H1 (cell line): ENCODE data around the gene CCDC81. TPM values are rescaled to one million over a fixed set of nuclear protein-coding genes. Genes with fewer than 3 reads are reported as not detected.

Experiments used
- CTCF ChIA-PET: fragments of 300-600 bp; sonication (Branson Sonifier 250); formaldehyde crosslinking; loops from one replicate; lab custom pipeline; 2021; ENCODE audit not compliant: partially characterized antibody; lab: Charles Lee
- POLR2A ChIA-PET: fragments of 300-600 bp; sonication (Branson Sonifier 250); formaldehyde crosslinking; loops from one replicate; lab custom pipeline; 2021; ENCODE audit warnings: inconsistent platforms; ENCODE audit not compliant: partially characterized antibody; lab: Charles Lee
- DNase-seq, 2 experiments: peaks; one replicate each; pipeline versions ENCODE4 v3.0.0 to v3.0.0-alpha.2; 2010 to 2022; ENCODE audit warnings: low spot score in 2 of 2, low read depth in 1 of 2, mixed read lengths in 1 of 2
- FAIRE-seq: peaks from 2 replicates; lab custom pipeline; 2011; peaks lifted over from hg19 to GRCh38; lab: Jason Lieb, UNC
- H2AFZ ChIP-seq: 2 replicates; pipeline ENCODE4 v1.8.1; 2012; ENCODE audit warnings: low read length, inconsistent platforms
- H2AK5ac ChIP-seq: 2 replicates; pipeline ENCODE4 v1.6.1; 2013; ENCODE audit warnings: low read depth, low read length
- H2BK120ac ChIP-seq: replicated peaks from 2 replicates; pipeline ENCODE3; 2013; ENCODE audit warnings: low read depth, low read length, inconsistent platforms
- H2BK12ac ChIP-seq: 2 replicates; pipeline ENCODE4 v1.6.1; 2013; ENCODE audit warnings: low read depth, low read length
- H2BK15ac ChIP-seq: 2 replicates; pipeline ENCODE4 v1.6.1; 2013; ENCODE audit warnings: low read length
- H2BK20ac ChIP-seq: 2 replicates; pipeline ENCODE4 v1.6.1; 2013; ENCODE audit warnings: low read length
- H2BK5ac ChIP-seq: 2 replicates; pipeline ENCODE4 v1.6.1; 2013; ENCODE audit warnings: low read depth, low read length
- H3K14ac ChIP-seq: 2 replicates; pipeline ENCODE4 v1.6.1; 2013; ENCODE audit warnings: inconsistent platforms; ENCODE audit not compliant: insufficient read length
- H3K18ac ChIP-seq: 2 replicates; pipeline ENCODE4 v1.6.1; 2013; ENCODE audit warnings: low read length; ENCODE audit errors: extremely low read depth
- H3K23ac ChIP-seq: 2 replicates; pipeline ENCODE4 v1.6.1; 2013; ENCODE audit warnings: inconsistent platforms; ENCODE audit not compliant: insufficient read length
- H3K23me2 ChIP-seq: 2 replicates; pipeline ENCODE4 v1.6.1; 2013; ENCODE audit warnings: low read depth, low read length
- H3K27ac ChIP-seq: 2 replicates; pipeline ENCODE4 v1.6.1; 2011; ENCODE audit warnings: low read depth, low read length, inconsistent platforms
- H3K27me3 ChIP-seq, 4 experiments: replicated peaks in 1 of 4; 1 replicate in 1 of 4; 2 replicates in 3 of 4; pipeline versions ENCODE4 v1.6.1 to v1.8.1; 2011 to 2013; ENCODE audit warnings: low read length in 3 of 4, mild to moderate bottlenecking in 3 of 4, inconsistent platforms in 2 of 4, mixed read lengths in 2 of 4, moderate library complexity in 1 of 4; ENCODE audit not compliant: control insufficient read depth in 3 of 4, insufficient read depth in 3 of 4; ENCODE audit errors: extremely low read depth in 1 of 4
- H3K36me3 ChIP-seq, 4 experiments: 2 replicates each; pipeline versions ENCODE4 v1.6.1 to v1.8.1; 2011 to 2013; ENCODE audit warnings: mild to moderate bottlenecking in 4 of 4, low read length in 3 of 4, moderate library complexity in 2 of 4, control low read depth in 1 of 4, inconsistent platforms in 1 of 4; ENCODE audit not compliant: insufficient read depth in 4 of 4, control insufficient read depth in 2 of 4
- H3K4ac ChIP-seq: replicated peaks from 2 replicates; pipeline ENCODE3; 2013; ENCODE audit warnings: low read length, low read depth, mixed read lengths, inconsistent platforms; ENCODE audit not compliant: insufficient read length
- H3K4me1 ChIP-seq, 4 experiments: replicated peaks in 1 of 4; 1 replicate in 1 of 4; 2 replicates in 3 of 4; pipeline versions ENCODE4 v1.6.1 to v1.8.1; 2011 to 2013; ENCODE audit warnings: low read length in 3 of 4, inconsistent platforms in 2 of 4, mixed read lengths in 1 of 4; ENCODE audit not compliant: insufficient read depth in 4 of 4, control insufficient read depth in 3 of 4
- H3K4me2 ChIP-seq, 2 experiments: 2 replicates each; pipeline versions ENCODE4 v1.6.1 to v1.8.1; 2011 to 2013; ENCODE audit warnings: low read depth in 2 of 2, low read length in 2 of 2, control low read depth in 1 of 2, inconsistent platforms in 1 of 2, mild to moderate bottlenecking in 1 of 2; ENCODE audit not compliant: insufficient read depth in 1 of 2
- H3K4me3 ChIP-seq, 4 experiments: fragments of 200-600, 300-600 bp in 1 of 4; sonication (generic), shearing (Covaris generic), sonication (Bioruptor Twin) in 1 of 4; 2 replicates each; pipeline versions ENCODE4 v1.5.1 to v1.8.1; 2011 to 2016; ENCODE audit warnings: low read length in 4 of 4, low read depth in 3 of 4, control low read depth in 2 of 4, inconsistent platforms in 2 of 4, mild to moderate bottlenecking in 2 of 4, mixed read lengths in 1 of 4, moderate library complexity in 1 of 4; ENCODE audit not compliant: insufficient read depth in 2 of 4; ENCODE audit errors: extremely low read depth in 1 of 4
- H3K56ac ChIP-seq: replicated peaks from 2 replicates; pipeline ENCODE3; 2013; ENCODE audit warnings: low read depth, mild to moderate bottlenecking, mixed read lengths, low read length, inconsistent platforms; ENCODE audit not compliant: insufficient read length
- H3K79me1 ChIP-seq: 2 replicates; pipeline ENCODE4 v1.6.1; 2013; ENCODE audit warnings: low read depth, low read length, control low read depth
- H3K79me2 ChIP-seq, 2 experiments: 2 replicates each; pipeline versions ENCODE4 v1.6.1 to v1.8.1; 2012 to 2013; ENCODE audit warnings: low read length in 2 of 2, mild to moderate bottlenecking in 2 of 2, inconsistent platforms in 1 of 2; ENCODE audit not compliant: insufficient read depth in 2 of 2, control insufficient read depth in 1 of 2
- H3K9ac ChIP-seq, 4 experiments: replicated peaks in 1 of 4; 1 replicate in 1 of 4; 2 replicates in 3 of 4; pipeline versions ENCODE4 v1.6.1 to v1.8.1; 2011 to 2013; ENCODE audit warnings: low read depth in 3 of 4, low read length in 3 of 4, control low read depth in 2 of 4, mild to moderate bottlenecking in 2 of 4, moderate library complexity in 2 of 4, inconsistent platforms in 1 of 4; ENCODE audit errors: extremely low read depth in 1 of 4
- H3K9me3 ChIP-seq, 2 experiments: 2 replicates each; pipeline versions ENCODE4 v1.6.1 to v1.8.1; 2012 to 2013; ENCODE audit warnings: mild to moderate bottlenecking in 2 of 2, moderate library complexity in 2 of 2, control low read depth in 1 of 2, inconsistent platforms in 1 of 2, low read depth in 1 of 2, low read length in 1 of 2, mixed read lengths in 1 of 2; ENCODE audit not compliant: insufficient read depth in 2 of 2
- H4K20me1 ChIP-seq, 2 experiments: replicated peaks in 1 of 2; 2 replicates each; pipeline versions ENCODE3 to v1.8.1; 2011 to 2013; ENCODE audit warnings: inconsistent platforms in 2 of 2, low read length in 2 of 2, mild to moderate bottlenecking in 1 of 2; ENCODE audit not compliant: insufficient read depth in 2 of 2, control insufficient read depth in 1 of 2
- H4K5ac ChIP-seq: 2 replicates; pipeline ENCODE4 v1.6.1; 2013; ENCODE audit warnings: low read length, low read depth, mixed read lengths, inconsistent platforms; ENCODE audit not compliant: insufficient read length
- H4K8ac ChIP-seq: 2 replicates; pipeline ENCODE4 v1.8.0; 2013; ENCODE audit warnings: mild to moderate bottlenecking, moderate library complexity, low read length, inconsistent platforms; ENCODE audit not compliant: insufficient read depth; ENCODE audit errors: extremely low read depth
- H4K91ac ChIP-seq: replicated peaks from 2 replicates; pipeline ENCODE3; 2013; ENCODE audit warnings: low read length, mixed read lengths, inconsistent platforms; ENCODE audit not compliant: insufficient read length
- BCL11A ChIP-seq, 2 experiments: IDR thresholded peaks; one replicate each; pipeline ENCODE4 v1.6.1; 2011; ENCODE audit warnings: low read depth in 2 of 2, low read length in 2 of 2, mild to moderate bottlenecking in 2 of 2
- BRCA1 ChIP-seq: IDR thresholded peaks from 2 replicates; pipeline ENCODE4 v1.6.1; 2012; ENCODE audit warnings: low read depth, low read length, improper control_type of control experiment
- CBX8 ChIP-seq: fragments of 300-800, 300-1000 bp; sonication (generic); IDR thresholded peaks from 2 replicates; pipeline ENCODE4 v1.7.1; 2016; ENCODE audit warnings: low read depth, low read length, borderline replicate concordance
- EP300 ChIP-seq, 2 experiments: IDR thresholded peaks; 1 replicate in 1 of 2; 2 replicates in 1 of 2; pipeline ENCODE4 v1.6.1; 2011 to 2012; ENCODE audit warnings: low read depth in 2 of 2, low read length in 2 of 2, mild to moderate bottlenecking in 2 of 2, borderline replicate concordance in 1 of 2, inconsistent platforms in 1 of 2, moderate library complexity in 1 of 2
- NRF1 ChIP-seq: IDR thresholded peaks from 2 replicates; pipeline ENCODE4 v1.6.1; 2011; ENCODE audit warnings: mild to moderate bottlenecking, low read depth, low read length, improper control_type of control experiment
- SAP30 ChIP-seq: fragments of 300-600 bp; sonication (generic); IDR thresholded peaks from 2 replicates; pipeline ENCODE4 v1.7.1; 2012; ENCODE audit warnings: low read length, moderate library complexity, mild to moderate bottlenecking, inconsistent platforms; ENCODE audit not compliant: insufficient read depth, insufficient replicate concordance
- SIN3A ChIP-seq, 2 experiments: IDR thresholded peaks in 1 of 2; conservative IDR thresholded peaks in 1 of 2; 2 replicates each; pipeline ENCODE4 v1.6.1; 2011 to 2012; ENCODE audit warnings: low read length in 2 of 2, improper control_type of control experiment in 1 of 2, low read depth in 1 of 2, mild to moderate bottlenecking in 1 of 2
- SIX5 ChIP-seq: IDR thresholded peaks from 2 replicates; pipeline ENCODE4 v1.6.1; 2011; ENCODE audit warnings: mild to moderate bottlenecking, low read depth, low read length
- SP2 ChIP-seq: IDR thresholded peaks from 2 replicates; pipeline ENCODE4 v1.6.1; 2012; ENCODE audit warnings: mild to moderate bottlenecking, low read length, inconsistent platforms
- TAF7 ChIP-seq: optimal IDR thresholded peaks from 2 replicates; pipeline ENCODE3; 2011; ENCODE audit warnings: low read depth, mild to moderate bottlenecking, inconsistent platforms, low read length, moderate library complexity, borderline replicate concordance
- YY1 ChIP-seq: IDR thresholded peaks from 2 replicates; pipeline ENCODE4 v1.6.1; 2011; ENCODE audit warnings: low read depth, mild to moderate bottlenecking, low read length
- ZNF274 ChIP-seq: IDR thresholded peaks from 2 replicates; pipeline ENCODE4 v1.7.0; 2012; ENCODE audit warnings: low read length, borderline replicate concordance; ENCODE audit errors: extremely low read depth
- WGBS, 2 experiments: shearing (Covaris generic) in 1 of 2; methylation state at CpG; one replicate each; pipeline versions ENCODE4 v1.1.6 to v1.1.7; 2013 to 2015; ENCODE audit warnings: low lambda C conversion rate in 2 of 2, mixed read lengths in 2 of 2, inconsistent platforms in 1 of 2, low coverage in 1 of 2, missing lambda C conversion rate in 1 of 2; ENCODE audit not compliant: insufficient replicate concordance in 2 of 2, insufficient coverage in 1 of 2, insufficient read length in 1 of 2; ENCODE audit errors: extremely low coverage in 1 of 2, missing lambda C conversion rate in 1 of 2; 5-methylcytosine and 5-hydroxymethylcytosine counted together
- polyA plus RNA-seq, 7 experiments: library from polyadenylated mRNA; depleted of rRNA in 3 of 7; stranded (reverse) in 5 of 7; unstranded in 2 of 7; fragments of >200 nt in 5 of 7; fragments of 200-250 nt in 2 of 7; gene quantifications; 1 replicate in 5 of 7; 2 replicates in 1 of 7; 4 replicates in 1 of 7; pipeline versions ENCODE4 v1.2.1 to v1.2.3, GENCODE V29; 2011 to 2013; ENCODE audit warnings: missing spikeins in 2 of 7, mixed read lengths in 2 of 7
- total RNA-seq: library from RNA; stranded (reverse); fragmentation: NEBNext Ultra II Directional; extraction: Animal tissue kit (Norgen Biotek cat#: 25700); gene quantifications from 2 replicates; pipeline ENCODE4 v1.2.1, GENCODE V29; 2021

The CCDC81 gene
- total and polyA plus RNA-seq, 2 of the 8 experiments (the other 6 are each of a cell fraction or from before 2014, with no cell fraction given), result 0.30 to 0.58 TPM

DNA sequence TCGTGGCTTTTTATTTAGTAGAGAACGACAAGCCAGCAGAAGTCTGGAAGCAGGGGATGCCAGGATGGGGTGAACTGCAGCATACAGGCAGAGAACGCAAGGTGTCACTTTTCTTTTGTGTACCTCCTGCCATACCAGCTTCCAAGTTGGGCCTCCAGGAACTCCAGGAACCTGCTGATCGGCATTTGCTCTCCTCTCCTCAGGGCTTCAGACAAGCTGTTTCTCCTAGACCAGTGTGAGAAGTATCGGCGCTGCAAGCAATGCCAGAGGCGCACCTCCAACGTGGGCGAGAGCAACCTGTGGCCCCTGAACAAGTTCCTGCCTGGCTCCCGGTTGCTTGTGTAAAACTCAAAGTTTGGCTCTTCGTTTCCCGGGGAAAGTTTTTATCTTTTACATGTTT, 47.7 kb downstream of the CCDC81 start:
- no peaks in the 10 kb centered on the region for H3K23me2 ChIP-seq
- no peaks in the 10 kb centered on the region for H3K4me1 ChIP-seq
- no peak overlapping the region for H4K5ac ChIP-seq
- no peak overlapping the region for H3K23ac ChIP-seq
- H4K8ac ChIP-seq, result no peak overlapping the region
- no peak overlapping the region for H2BK120ac ChIP-seq
- H2AK5ac ChIP-seq, result no peak overlapping the region
- H3K27ac ChIP-seq, result no peak overlapping the region
- no peaks in the 10 kb centered on the region for H3K79me1 ChIP-seq
- DNase-seq (no peak), FAIRE-seq (no peak)
- no peak overlapping the region for H3K14ac ChIP-seq
- ChIA-PET POLR2A (no interaction called here), CTCF (interaction anchor here (1.0 to 2.5 kb wide), 4 partner anchors 21 to 282 kb away, joined by 5 to 8 read pairs (median 5); no protein-coding TSS in a partner anchor)
- no peaks in the 10 kb centered on the region for H3K36me3 ChIP-seq
- H2BK12ac ChIP-seq, result no peak overlapping the region
- H3K9me3 ChIP-seq, result no peaks in the 10 kb centered on the region; a peak in 1 of 4 replicates
- no peaks in the 10 kb centered on the region for H4K20me1 ChIP-seq
- no peak overlapping the region for H2BK15ac ChIP-seq
- no peak overlapping the region for H3K4me2 ChIP-seq
- H3K4me3 ChIP-seq, result no peak overlapping the region
- H3K9ac ChIP-seq, result no peak overlapping the region
- H3K4ac ChIP-seq, result no peak overlapping the region
- no peak overlapping the region for H3K56ac ChIP-seq
- H2BK20ac ChIP-seq, result no peak overlapping the region
- no peak overlapping the region for H2BK5ac ChIP-seq
- H2AFZ ChIP-seq, result no peak overlapping the region
- no peaks in the 10 kb centered on the region for H3K79me2 ChIP-seq
- H4K91ac ChIP-seq, result no peak overlapping the region
- no peak overlapping the region for H3K18ac ChIP-seq
- no peaks in the 10 kb centered on the region for H3K27me3 ChIP-seq
- 84% methylated on average over 12 of the region's 12 CpGs; no CpG with 5 or more reads in 1 of the 2 experiments for WGBS, 2 experiments
- TF ChIP-seq BRCA1, result no peak
- no peak for TF ChIP-seq TAF7
- TF ChIP-seq SIN3A (conservative IDR thresholded peaks at IDR 0.05 in 1 of 2, IDR thresholded peaks at IDR 0.05 in 1 of 2; ENCODE audit: low read depth in 1 of 2, low read length in 2 of 2), result no peak
- TF ChIP-seq CBX8, result no peak
- TF ChIP-seq SIX5, result no peak
- no peak for TF ChIP-seq ZNF274
- TF ChIP-seq YY1, result no peak
- no peak for TF ChIP-seq SAP30
- TF ChIP-seq BCL11A (IDR thresholded peaks at IDR 0.05; ENCODE audit: low read depth in 2 of 2, low read length in 2 of 2), result no peak
- TF ChIP-seq EP300 (IDR thresholded peaks at IDR 0.05; ENCODE audit: borderline replicate concordance in 1 of 2, low read depth in 2 of 2, low read length in 2 of 2), result no peak
- TF ChIP-seq NRF1, result no peak
- TF ChIP-seq SP2, result no peak
